H1 (cell line): Measurements from ENCODE around the gene CYP26C1. TPM values are rescaled to one million over a fixed set of nuclear protein-coding genes. Genes with fewer than 3 reads are reported as not detected.

ENCODE experiments used
- CTCF ChIA-PET: fragments of 300-600 bp; sonication (Branson Sonifier 250); formaldehyde crosslinking; loops from one replicate; lab custom pipeline; 2021; ENCODE audit not compliant: partially characterized antibody; lab: Charles Lee
- POLR2A ChIA-PET: fragments of 300-600 bp; sonication (Branson Sonifier 250); formaldehyde crosslinking; loops from one replicate; lab custom pipeline; 2021; ENCODE audit warnings: inconsistent platforms; ENCODE audit not compliant: partially characterized antibody; lab: Charles Lee
- DNase-seq, 2 experiments: peaks; one replicate each; pipeline versions ENCODE4 v3.0.0 to v3.0.0-alpha.2; 2010 to 2022; ENCODE audit warnings: low spot score in 2 of 2, low read depth in 1 of 2, mixed read lengths in 1 of 2
- FAIRE-seq: peaks from 2 replicates; lab custom pipeline; 2011; peaks lifted over from hg19 to GRCh38; lab: Jason Lieb, UNC
- H2AFZ ChIP-seq: 2 replicates; pipeline ENCODE4 v1.8.1; 2012; ENCODE audit warnings: low read length, inconsistent platforms
- H2AK5ac ChIP-seq: 2 replicates; pipeline ENCODE4 v1.6.1; 2013; ENCODE audit warnings: low read depth, low read length
- H2BK120ac ChIP-seq: replicated peaks from 2 replicates; pipeline ENCODE3; 2013; ENCODE audit warnings: low read depth, low read length, inconsistent platforms
- H2BK12ac ChIP-seq: 2 replicates; pipeline ENCODE4 v1.6.1; 2013; ENCODE audit warnings: low read depth, low read length
- H2BK15ac ChIP-seq: 2 replicates; pipeline ENCODE4 v1.6.1; 2013; ENCODE audit warnings: low read length
- H2BK20ac ChIP-seq: 2 replicates; pipeline ENCODE4 v1.6.1; 2013; ENCODE audit warnings: low read length
- H2BK5ac ChIP-seq: 2 replicates; pipeline ENCODE4 v1.6.1; 2013; ENCODE audit warnings: low read depth, low read length
- H3K14ac ChIP-seq: 2 replicates; pipeline ENCODE4 v1.6.1; 2013; ENCODE audit warnings: inconsistent platforms; ENCODE audit not compliant: insufficient read length
- H3K18ac ChIP-seq: 2 replicates; pipeline ENCODE4 v1.6.1; 2013; ENCODE audit warnings: low read length; ENCODE audit errors: extremely low read depth
- H3K23ac ChIP-seq: 2 replicates; pipeline ENCODE4 v1.6.1; 2013; ENCODE audit warnings: inconsistent platforms; ENCODE audit not compliant: insufficient read length
- H3K23me2 ChIP-seq: 2 replicates; pipeline ENCODE4 v1.6.1; 2013; ENCODE audit warnings: low read depth, low read length
- H3K27ac ChIP-seq: 2 replicates; pipeline ENCODE4 v1.6.1; 2011; ENCODE audit warnings: low read depth, low read length, inconsistent platforms
- H3K27me3 ChIP-seq, 4 experiments: replicated peaks in 1 of 4; 1 replicate in 1 of 4; 2 replicates in 3 of 4; pipeline versions ENCODE4 v1.6.1 to v1.8.1; 2011 to 2013; ENCODE audit warnings: low read length in 3 of 4, mild to moderate bottlenecking in 3 of 4, inconsistent platforms in 2 of 4, mixed read lengths in 2 of 4, moderate library complexity in 1 of 4; ENCODE audit not compliant: control insufficient read depth in 3 of 4, insufficient read depth in 3 of 4; ENCODE audit errors: extremely low read depth in 1 of 4
- H3K36me3 ChIP-seq, 4 experiments: 2 replicates each; pipeline versions ENCODE4 v1.6.1 to v1.8.1; 2011 to 2013; ENCODE audit warnings: mild to moderate bottlenecking in 4 of 4, low read length in 3 of 4, moderate library complexity in 2 of 4, control low read depth in 1 of 4, inconsistent platforms in 1 of 4; ENCODE audit not compliant: insufficient read depth in 4 of 4, control insufficient read depth in 2 of 4
- H3K4ac ChIP-seq: replicated peaks from 2 replicates; pipeline ENCODE3; 2013; ENCODE audit warnings: low read length, low read depth, mixed read lengths, inconsistent platforms; ENCODE audit not compliant: insufficient read length
- H3K4me1 ChIP-seq, 4 experiments: replicated peaks in 1 of 4; 1 replicate in 1 of 4; 2 replicates in 3 of 4; pipeline versions ENCODE4 v1.6.1 to v1.8.1; 2011 to 2013; ENCODE audit warnings: low read length in 3 of 4, inconsistent platforms in 2 of 4, mixed read lengths in 1 of 4; ENCODE audit not compliant: insufficient read depth in 4 of 4, control insufficient read depth in 3 of 4
- H3K4me2 ChIP-seq, 2 experiments: 2 replicates each; pipeline versions ENCODE4 v1.6.1 to v1.8.1; 2011 to 2013; ENCODE audit warnings: low read depth in 2 of 2, low read length in 2 of 2, control low read depth in 1 of 2, inconsistent platforms in 1 of 2, mild to moderate bottlenecking in 1 of 2; ENCODE audit not compliant: insufficient read depth in 1 of 2
- H3K4me3 ChIP-seq, 4 experiments: fragments of 200-600, 300-600 bp in 1 of 4; sonication (generic), shearing (Covaris generic), sonication (Bioruptor Twin) in 1 of 4; 2 replicates each; pipeline versions ENCODE4 v1.5.1 to v1.8.1; 2011 to 2016; ENCODE audit warnings: low read length in 4 of 4, low read depth in 3 of 4, control low read depth in 2 of 4, inconsistent platforms in 2 of 4, mild to moderate bottlenecking in 2 of 4, mixed read lengths in 1 of 4, moderate library complexity in 1 of 4; ENCODE audit not compliant: insufficient read depth in 2 of 4; ENCODE audit errors: extremely low read depth in 1 of 4
- H3K56ac ChIP-seq: replicated peaks from 2 replicates; pipeline ENCODE3; 2013; ENCODE audit warnings: low read depth, mild to moderate bottlenecking, mixed read lengths, low read length, inconsistent platforms; ENCODE audit not compliant: insufficient read length
- H3K79me1 ChIP-seq: 2 replicates; pipeline ENCODE4 v1.6.1; 2013; ENCODE audit warnings: low read depth, low read length, control low read depth
- H3K79me2 ChIP-seq, 2 experiments: 2 replicates each; pipeline versions ENCODE4 v1.6.1 to v1.8.1; 2012 to 2013; ENCODE audit warnings: low read length in 2 of 2, mild to moderate bottlenecking in 2 of 2, inconsistent platforms in 1 of 2; ENCODE audit not compliant: insufficient read depth in 2 of 2, control insufficient read depth in 1 of 2
- H3K9ac ChIP-seq, 4 experiments: replicated peaks in 1 of 4; 1 replicate in 1 of 4; 2 replicates in 3 of 4; pipeline versions ENCODE4 v1.6.1 to v1.8.1; 2011 to 2013; ENCODE audit warnings: low read depth in 3 of 4, low read length in 3 of 4, control low read depth in 2 of 4, mild to moderate bottlenecking in 2 of 4, moderate library complexity in 2 of 4, inconsistent platforms in 1 of 4; ENCODE audit errors: extremely low read depth in 1 of 4
- H3K9me3 ChIP-seq, 2 experiments: 2 replicates each; pipeline versions ENCODE4 v1.6.1 to v1.8.1; 2012 to 2013; ENCODE audit warnings: mild to moderate bottlenecking in 2 of 2, moderate library complexity in 2 of 2, control low read depth in 1 of 2, inconsistent platforms in 1 of 2, low read depth in 1 of 2, low read length in 1 of 2, mixed read lengths in 1 of 2; ENCODE audit not compliant: insufficient read depth in 2 of 2
- H4K20me1 ChIP-seq, 2 experiments: replicated peaks in 1 of 2; 2 replicates each; pipeline versions ENCODE3 to v1.8.1; 2011 to 2013; ENCODE audit warnings: inconsistent platforms in 2 of 2, low read length in 2 of 2, mild to moderate bottlenecking in 1 of 2; ENCODE audit not compliant: insufficient read depth in 2 of 2, control insufficient read depth in 1 of 2
- H4K5ac ChIP-seq: 2 replicates; pipeline ENCODE4 v1.6.1; 2013; ENCODE audit warnings: low read length, low read depth, mixed read lengths, inconsistent platforms; ENCODE audit not compliant: insufficient read length
- H4K8ac ChIP-seq: 2 replicates; pipeline ENCODE4 v1.8.0; 2013; ENCODE audit warnings: mild to moderate bottlenecking, moderate library complexity, low read length, inconsistent platforms; ENCODE audit not compliant: insufficient read depth; ENCODE audit errors: extremely low read depth
- H4K91ac ChIP-seq: replicated peaks from 2 replicates; pipeline ENCODE3; 2013; ENCODE audit warnings: low read length, mixed read lengths, inconsistent platforms; ENCODE audit not compliant: insufficient read length
- ASH2L ChIP-seq: fragments of 200-600, 300-600 bp; sonication (generic); IDR thresholded peaks from one replicate; pipeline ENCODE4 v1.7.1; 2017; ENCODE audit warnings: low read length
- BACH1 ChIP-seq: IDR thresholded peaks from 2 replicates; pipeline ENCODE4 v1.6.1; 2012; ENCODE audit warnings: low read length, improper control_type of control experiment
- CEBPB ChIP-seq: IDR thresholded peaks from 2 replicates; pipeline ENCODE4 v1.6.1; 2012; ENCODE audit warnings: low read depth, low read length
- GTF2F1 ChIP-seq: IDR thresholded peaks from 2 replicates; pipeline ENCODE4 v1.6.1; 2012; ENCODE audit warnings: low read depth, low read length, improper control_type of control experiment, borderline replicate concordance
- HDAC6 ChIP-seq: IDR thresholded peaks from one replicate; pipeline ENCODE4 v1.7.1; 2012; ENCODE audit warnings: low read depth, mild to moderate bottlenecking, inconsistent platforms, low read length, moderate library complexity
- KDM4A ChIP-seq: IDR thresholded peaks from one replicate; pipeline ENCODE4 v1.7.1; 2012; ENCODE audit warnings: low read depth, mild to moderate bottlenecking, moderate library complexity, low read length, inconsistent platforms; ENCODE audit not compliant: severe bottlenecking
- KDM5A ChIP-seq: fragments of 200-600 bp; IDR thresholded peaks from 2 replicates; pipeline ENCODE4 v1.7.1; 2012; ENCODE audit warnings: mild to moderate bottlenecking, low read length, inconsistent platforms, mixed read lengths
- RAD21 ChIP-seq, 2 experiments: IDR thresholded peaks in 1 of 2; conservative IDR thresholded peaks in 1 of 2; 2 replicates each; pipeline ENCODE4 v1.6.1; 2011; ENCODE audit warnings: low read depth in 2 of 2, low read length in 2 of 2, improper control_type of control experiment in 1 of 2, inconsistent platforms in 1 of 2, mild to moderate bottlenecking in 1 of 2, moderate library complexity in 1 of 2
- RXRA ChIP-seq: IDR thresholded peaks from 2 replicates; pipeline ENCODE4 v1.6.1; 2011; ENCODE audit warnings: low read depth, mild to moderate bottlenecking, low read length, moderate library complexity; ENCODE audit not compliant: insufficient read depth
- SAP30 ChIP-seq: fragments of 300-600 bp; sonication (generic); IDR thresholded peaks from 2 replicates; pipeline ENCODE4 v1.7.1; 2012; ENCODE audit warnings: low read length, moderate library complexity, mild to moderate bottlenecking, inconsistent platforms; ENCODE audit not compliant: insufficient read depth, insufficient replicate concordance
- SIX5 ChIP-seq: IDR thresholded peaks from 2 replicates; pipeline ENCODE4 v1.6.1; 2011; ENCODE audit warnings: mild to moderate bottlenecking, low read depth, low read length
- SRF ChIP-seq: IDR thresholded peaks from 2 replicates; pipeline ENCODE4 v1.6.1; 2011; ENCODE audit warnings: mild to moderate bottlenecking, low read depth, low read length, moderate library complexity
- SUZ12 ChIP-seq: fragments of 200-600 bp; sonication (generic); IDR thresholded peaks from 2 replicates; pipeline ENCODE4 v1.6.1; 2012; ENCODE audit warnings: mild to moderate bottlenecking, inconsistent platforms, low read length, moderate library complexity, mixed read lengths
- ZNF274 ChIP-seq: IDR thresholded peaks from 2 replicates; pipeline ENCODE4 v1.7.0; 2012; ENCODE audit warnings: low read length, borderline replicate concordance; ENCODE audit errors: extremely low read depth
- WGBS, 2 experiments: shearing (Covaris generic) in 1 of 2; methylation state at CpG; one replicate each; pipeline versions ENCODE4 v1.1.6 to v1.1.7; 2013 to 2015; ENCODE audit warnings: low lambda C conversion rate in 2 of 2, mixed read lengths in 2 of 2, inconsistent platforms in 1 of 2, low coverage in 1 of 2, missing lambda C conversion rate in 1 of 2; ENCODE audit not compliant: insufficient replicate concordance in 2 of 2, insufficient coverage in 1 of 2, insufficient read length in 1 of 2; ENCODE audit errors: extremely low coverage in 1 of 2, missing lambda C conversion rate in 1 of 2; 5-methylcytosine and 5-hydroxymethylcytosine counted together
- polyA plus RNA-seq, 7 experiments: library from polyadenylated mRNA; depleted of rRNA in 3 of 7; stranded (reverse) in 5 of 7; unstranded in 2 of 7; fragments of >200 nt in 5 of 7; fragments of 200-250 nt in 2 of 7; gene quantifications; 1 replicate in 5 of 7; 2 replicates in 1 of 7; 4 replicates in 1 of 7; pipeline versions ENCODE4 v1.2.1 to v1.2.3, GENCODE V29; 2011 to 2013; ENCODE audit warnings: missing spikeins in 2 of 7, mixed read lengths in 2 of 7
- total RNA-seq: library from RNA; stranded (reverse); fragmentation: NEBNext Ultra II Directional; extraction: Animal tissue kit (Norgen Biotek cat#: 25700); gene quantifications from 2 replicates; pipeline ENCODE4 v1.2.1, GENCODE V29; 2021

Gene CYP26C1
- total and polyA plus RNA-seq, 2 of the 8 experiments (the other 6 are each of a cell fraction or from before 2014, with no cell fraction given), result 0.12 to 0.28 TPM

- Histone ChIP-seq H2BK20ac (no peak overlapping the region), H3K9ac (no peak overlapping the region), H3K18ac (no peak overlapping the region), H3K79me1 (no peaks in the 10 kb centered on the region), H3K9me3 (no peaks in the 10 kb centered on the region), H3K14ac (no peak overlapping the region), H3K23me2 (no peaks in the 10 kb centered on the region), H3K56ac (no peak overlapping the region), H3K27me3 (no peaks in the 10 kb centered on the region; a peak in 1 of 7 replicates), H3K4ac (no peak overlapping the region), H3K4me2 (no peak overlapping the region), H4K20me1 (no peaks in the 10 kb centered on the region)
- WGBS, 2 experiments, result 56% methylated on average over 3 of the region's 3 CpGs; no CpG with 5 or more reads in 1 of the 2 experiments
- FAIRE-seq, result no peak
- TF ChIP-seq KDM4A (no peak), BACH1 (no peak), RXRA (no peak), KDM5A (no peak), GTF2F1 (no peak), CEBPB (no peak), RAD21 (IDR thresholded peaks at IDR 0.05 in 1 of 2, conservative IDR thresholded peaks at IDR 0.05 in 1 of 2; ENCODE audit: low read depth in 2 of 2, low read length in 2 of 2) (no peak), ZNF274 (no peak), ASH2L (no peak), HDAC6 (no peak), SRF (no peak), SUZ12 (no peak), SAP30 (no peak), SIX5 (no peak)
- TF ChIP-seq, all 59 proteins: peak for 0
- Histone ChIP-seq H2AK5ac (no peak overlapping the region), H2BK5ac (no peak overlapping the region), H2BK120ac (no peak overlapping the region), H4K8ac (no peak overlapping the region), H3K27ac (no peak overlapping the region), H4K5ac (no peak overlapping the region), H2BK15ac (no peak overlapping the region), H2AFZ (no peak overlapping the region), H3K79me2 (no peaks in the 10 kb centered on the region), H3K4me1 (peaks cover 2 to 5% (median 3%) of the 10 kb centered on the region in 4 experiments), H3K23ac (no peak overlapping the region), H4K91ac (no peak overlapping the region), H2BK12ac (no peak overlapping the region), H3K36me3 (no peaks in the 10 kb centered on the region), H3K4me3 (no peak overlapping the region)
- ChIA-PET CTCF (interaction anchor here (0.6 to 18.5 kb wide), 9 partner anchors 7 to 1255 kb away, joined by 3 to 363 read pairs (median 5); no protein-coding TSS in a partner anchor), POLR2A (interaction anchor here (1.4 kb wide), 1 partner anchor 245 kb away, joined by 3 read pairs; no protein-coding TSS in a partner anchor)
- DNase-seq, result no peak
These were observed 27.2 kb downstream of the CYP26C1 start for GRCh38 chr10:93087846-93088245.
